Panc1 (cell line): ENCODE results near the gene SATB2.

ENCODE experiments used
- POLR2AphosphoS5 ChIP-seq: IDR thresholded peaks from 2 replicates; pipeline ENCODE4 v1.6.1; 2012; ENCODE audit warnings: mild to moderate bottlenecking, low read depth, low read length, moderate library complexity
- SIN3A ChIP-seq: IDR thresholded peaks from 2 replicates; pipeline ENCODE4 v1.6.1; 2012; ENCODE audit warnings: low read depth, mild to moderate bottlenecking, low read length, moderate library complexity, borderline replicate concordance; ENCODE audit not compliant: insufficient read depth
- TCF7L2 ChIP-seq: IDR thresholded peaks from 2 replicates; pipeline ENCODE4 v1.6.1; 2011; ENCODE audit warnings: mild to moderate bottlenecking, low read depth, low read length, inconsistent platforms
- TF ChIP-seq, protein P1 (sequence below): fragments of 450-650 bp; IDR thresholded peaks from 2 replicates; pipeline ENCODE4 v1.5.1; 2017; ENCODE audit warnings: mild to moderate bottlenecking

DNA sequence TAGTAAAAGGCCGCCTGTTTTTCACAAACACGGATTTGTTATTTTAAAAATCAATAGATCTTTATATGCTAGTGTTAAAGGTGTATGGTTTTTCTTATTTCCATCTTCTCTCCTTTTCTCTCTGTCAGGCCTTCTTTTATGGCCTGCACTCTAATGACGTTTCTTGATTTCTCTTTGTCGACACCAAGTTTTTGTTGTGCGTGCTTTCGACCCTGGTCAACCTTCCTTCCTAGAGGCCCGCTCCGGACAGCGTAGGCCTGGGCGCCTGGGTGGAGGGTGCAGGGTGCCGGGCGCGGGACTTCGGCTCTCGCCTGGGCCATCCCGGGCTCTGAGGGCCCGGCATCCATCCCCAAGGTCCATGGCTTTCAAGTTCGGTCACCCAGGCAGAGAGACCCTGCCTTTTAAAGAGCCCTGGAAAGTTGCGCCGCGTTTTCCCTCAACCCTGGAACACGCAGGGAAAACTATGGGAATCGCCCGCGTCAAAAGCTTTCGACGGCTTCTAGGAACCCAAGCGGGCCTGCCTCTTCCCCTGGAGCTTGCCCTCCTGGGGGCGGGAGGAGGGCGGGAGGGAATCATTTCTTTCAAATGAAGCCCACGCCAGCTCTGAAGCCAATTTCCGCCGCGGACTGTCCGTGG is 4.1 kb upstream of the SATB2 start:
- TF ChIP-seq POLR2AphosphoS5: no peak
- TF ChIP-seq, protein P1, sequence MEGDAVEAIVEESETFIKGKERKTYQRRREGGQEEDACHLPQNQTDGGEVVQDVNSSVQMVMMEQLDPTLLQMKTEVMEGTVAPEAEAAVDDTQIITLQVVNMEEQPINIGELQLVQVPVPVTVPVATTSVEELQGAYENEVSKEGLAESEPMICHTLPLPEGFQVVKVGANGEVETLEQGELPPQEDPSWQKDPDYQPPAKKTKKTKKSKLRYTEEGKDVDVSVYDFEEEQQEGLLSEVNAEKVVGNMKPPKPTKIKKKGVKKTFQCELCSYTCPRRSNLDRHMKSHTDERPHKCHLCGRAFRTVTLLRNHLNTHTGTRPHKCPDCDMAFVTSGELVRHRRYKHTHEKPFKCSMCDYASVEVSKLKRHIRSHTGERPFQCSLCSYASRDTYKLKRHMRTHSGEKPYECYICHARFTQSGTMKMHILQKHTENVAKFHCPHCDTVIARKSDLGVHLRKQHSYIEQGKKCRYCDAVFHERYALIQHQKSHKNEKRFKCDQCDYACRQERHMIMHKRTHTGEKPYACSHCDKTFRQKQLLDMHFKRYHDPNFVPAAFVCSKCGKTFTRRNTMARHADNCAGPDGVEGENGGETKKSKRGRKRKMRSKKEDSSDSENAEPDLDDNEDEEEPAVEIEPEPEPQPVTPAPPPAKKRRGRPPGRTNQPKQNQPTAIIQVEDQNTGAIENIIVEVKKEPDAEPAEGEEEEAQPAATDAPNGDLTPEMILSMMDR: no peak
- no peak for TF ChIP-seq TCF7L2
- TF ChIP-seq SIN3A: no peak
